ENCODE measurements around the gene ZBTB48. TPM values are rescaled to one million over a fixed set of nuclear protein-coding genes. Genes with fewer than 3 reads are reported as not detected.

ZBTB48 gene
- total RNA-seq, 1 donor from 2014 or later: 20.7 TPM

GRCh38 chr1:6603915-6604558 lies 24.2 kb downstream of the ZBTB48 start:
- no peak for DNase-seq (ENCODE audit: extremely low read depth, low read depth, low spot score)

- no peak for DNase-seq (ENCODE audit: extremely low read depth, low read depth, low spot score)
Observed at GRCh38 chr1:6612641-6613360, 33.0 kb downstream of the ZBTB48 start.

- no peak for DNase-seq (ENCODE audit: extremely low read depth, low read depth, low spot score)
Observed at GRCh38 chr1:6613361-6614018, 33.7 kb downstream of the ZBTB48 start, which contains the start of gene PHF13. TSS of gene PHF13 (plus strand) at chr1:6613731. CDS start at chr1:6614067, 336 bp downstream.

- DNase-seq (ENCODE audit: extremely low read depth, low read depth, low spot score): no peak
Observed at GRCh38 chr1:6614019-6614928, 34.5 kb downstream of the ZBTB48 start.

GRCh38 chr1:6614929-6615785 lies 35.4 kb downstream of the ZBTB48 start:
- DNase-seq (ENCODE audit: extremely low read depth, low read depth, low spot score): no peak

- DNase-seq (ENCODE audit: extremely low read depth, low read depth, low spot score): no peak
Observed at GRCh38 chr1:6619045-6619444, 39.3 kb downstream of the ZBTB48 start.

GRCh38 chr1:6621429-6622391 lies 41.9 kb downstream of the ZBTB48 start:
- no peak for DNase-seq (ENCODE audit: extremely low read depth, low read depth, low spot score)

GRCh38 chr1:6622396-6623152 lies 42.8 kb downstream of the ZBTB48 start:
- no peak for DNase-seq (ENCODE audit: extremely low read depth, low read depth, low spot score)

- DNase-seq (ENCODE audit: extremely low read depth, low read depth, low spot score): no peak
Observed at GRCh38 chr1:6623269-6623965, 43.6 kb downstream of the ZBTB48 start.

- no peak for DNase-seq (ENCODE audit: extremely low read depth, low read depth, low spot score)
Observed at GRCh38 chr1:6624710-6625583, 45.2 kb downstream of the ZBTB48 start, which contains the start of gene THAP3. TSS of gene THAP3 (plus strand) at chr1:6624868. CDS start at chr1:6625219, 351 bp downstream.

GRCh38 chr1:6625584-6626149 lies 45.9 kb downstream of the ZBTB48 start:
- DNase-seq (ENCODE audit: extremely low read depth, low read depth, low spot score): no peak

GRCh38 chr1:6627031-6627430 lies 47.2 kb downstream of the ZBTB48 start:
- DNase-seq (ENCODE audit: extremely low read depth, low read depth, low spot score): no peak

GRCh38 chr1:6627841-6628545 lies 48.2 kb downstream of the ZBTB48 start:
- DNase-seq (ENCODE audit: extremely low read depth, low read depth, low spot score): no peak

GRCh38 chr1:6628971-6629479 lies 49.2 kb downstream of the ZBTB48 start:
- no peak for DNase-seq (ENCODE audit: extremely low read depth, low read depth, low spot score)

- DNase-seq (ENCODE audit: extremely low read depth, low read depth, low spot score): no peak
Observed at GRCh38 chr1:6630027-6630426, 50.2 kb downstream of the ZBTB48 start.
